HG02943 (cell line): ENCODE data around the gene INO80E.
"Not testable (repeated sequence)": the region's sequence is repeated elsewhere in the genome, so short reads cannot be mapped to it uniquely, and the experiment has no call there.

ENCODE experiments used
- ATAC-seq: cut with Tn5 transposase; IDR thresholded peaks from one replicate; pipeline ENCODE4 v1.9.1; 2021; ENCODE audit warnings: mild to moderate bottlenecking, low read depth, moderate library complexity; ENCODE audit not compliant: unreplicated experiment

INO80E gene, protein sequence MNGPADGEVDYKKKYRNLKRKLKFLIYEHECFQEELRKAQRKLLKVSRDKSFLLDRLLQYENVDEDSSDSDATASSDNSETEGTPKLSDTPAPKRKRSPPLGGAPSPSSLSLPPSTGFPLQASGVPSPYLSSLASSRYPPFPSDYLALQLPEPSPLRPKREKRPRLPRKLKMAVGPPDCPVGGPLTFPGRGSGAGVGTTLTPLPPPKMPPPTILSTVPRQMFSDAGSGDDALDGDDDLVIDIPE

DNA sequence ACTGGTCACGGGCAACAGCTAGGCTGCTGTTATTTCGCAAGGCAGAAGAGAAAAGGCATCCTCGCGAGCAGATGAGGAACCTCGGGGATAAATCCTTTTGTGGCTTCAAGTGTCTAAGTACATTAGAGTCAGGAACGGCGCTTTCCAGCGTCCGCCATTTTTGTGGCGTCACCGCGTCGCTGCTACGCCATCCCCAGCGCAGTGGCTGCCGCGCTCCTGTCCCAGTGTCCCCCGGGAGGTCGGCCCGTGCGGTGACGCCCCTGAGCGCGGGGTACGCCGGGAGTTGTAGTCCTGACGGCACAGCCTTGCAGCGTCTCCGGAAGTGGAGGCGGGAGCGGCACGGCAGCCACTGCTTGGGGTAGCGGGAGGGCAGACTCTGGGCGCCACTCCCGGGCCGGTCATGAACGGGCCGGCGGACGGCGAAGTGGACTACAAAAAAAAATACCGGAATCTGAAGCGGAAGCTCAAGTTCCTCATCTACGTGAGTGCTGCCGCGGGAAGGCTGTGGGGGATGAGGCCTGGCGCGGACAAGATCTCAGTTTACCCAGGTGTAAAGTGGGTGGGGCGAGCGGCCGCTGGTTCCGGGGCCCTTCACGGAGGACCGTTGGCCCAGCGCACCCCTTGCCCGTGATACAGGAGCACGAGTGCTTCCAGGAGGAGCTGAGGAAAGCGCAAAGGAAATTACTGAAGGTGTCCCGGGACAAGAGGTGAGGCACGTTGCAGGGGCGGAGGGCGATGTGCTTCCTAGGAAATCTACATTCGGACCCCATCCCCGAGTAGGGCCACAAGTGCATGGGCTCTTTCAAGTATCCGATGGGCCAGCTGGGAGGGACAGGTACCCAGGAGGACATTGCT is at the start of gene INO80E:
Gene INO80E, plus strand, starts transcription at position 331 of the 855 bp plus-strand sequence. Its CDS starts 70 bp downstream, at position 401.
- ATAC-seq: peak; percentile 71

DNA sequence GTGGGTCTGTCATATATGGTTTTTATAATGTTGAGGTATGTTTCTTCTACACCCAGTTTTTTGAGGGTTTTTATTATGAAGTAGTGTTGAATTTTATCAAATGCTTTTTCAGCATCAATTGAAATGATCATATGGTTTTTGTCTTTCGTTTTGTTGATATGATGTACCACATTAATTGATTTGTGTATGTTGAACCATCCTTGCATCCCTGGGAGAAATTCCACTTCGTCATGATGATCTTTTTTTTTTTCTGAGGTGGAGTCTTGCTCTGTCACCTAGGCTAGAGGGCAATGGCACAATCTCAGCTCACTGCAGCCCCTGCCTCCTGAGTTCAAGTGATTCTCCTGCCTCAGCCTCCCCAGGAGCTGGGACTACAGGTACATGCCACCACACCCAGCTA is 48.1 kb upstream of the INO80E start:
- ATAC-seq: no peak

DNA sequence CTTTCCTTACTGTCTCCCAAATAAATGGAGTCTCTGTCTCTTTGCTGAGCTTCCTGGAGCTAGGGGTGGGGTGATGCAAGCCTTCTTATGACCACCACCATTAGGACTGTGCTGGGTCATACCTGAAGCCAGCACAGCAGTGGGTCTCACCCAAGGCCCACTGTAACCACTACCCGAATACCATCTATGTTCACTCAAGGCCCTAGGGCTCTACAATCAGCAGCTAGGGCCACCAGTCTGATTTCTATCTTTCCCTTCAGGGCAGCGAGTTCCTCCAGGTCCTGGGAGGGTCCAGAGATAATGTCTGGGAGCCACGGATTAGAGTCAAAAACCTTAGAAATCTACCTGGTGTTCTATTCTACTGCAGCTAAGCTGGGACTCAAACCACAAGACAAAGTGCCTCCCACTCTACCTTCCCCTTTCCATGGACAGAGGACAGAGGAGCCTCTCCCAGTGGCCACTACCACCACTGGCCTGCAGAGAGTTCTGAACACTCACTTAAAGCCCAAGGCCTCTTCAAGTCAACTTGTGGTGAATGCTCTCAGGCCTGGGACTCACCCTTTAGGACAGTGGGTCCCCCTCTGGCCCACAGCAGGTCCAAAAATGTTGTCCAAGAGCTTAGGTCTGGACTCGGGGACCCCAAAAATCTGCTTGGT is 45.1 kb upstream of the INO80E start:
- no peak for ATAC-seq

DNA sequence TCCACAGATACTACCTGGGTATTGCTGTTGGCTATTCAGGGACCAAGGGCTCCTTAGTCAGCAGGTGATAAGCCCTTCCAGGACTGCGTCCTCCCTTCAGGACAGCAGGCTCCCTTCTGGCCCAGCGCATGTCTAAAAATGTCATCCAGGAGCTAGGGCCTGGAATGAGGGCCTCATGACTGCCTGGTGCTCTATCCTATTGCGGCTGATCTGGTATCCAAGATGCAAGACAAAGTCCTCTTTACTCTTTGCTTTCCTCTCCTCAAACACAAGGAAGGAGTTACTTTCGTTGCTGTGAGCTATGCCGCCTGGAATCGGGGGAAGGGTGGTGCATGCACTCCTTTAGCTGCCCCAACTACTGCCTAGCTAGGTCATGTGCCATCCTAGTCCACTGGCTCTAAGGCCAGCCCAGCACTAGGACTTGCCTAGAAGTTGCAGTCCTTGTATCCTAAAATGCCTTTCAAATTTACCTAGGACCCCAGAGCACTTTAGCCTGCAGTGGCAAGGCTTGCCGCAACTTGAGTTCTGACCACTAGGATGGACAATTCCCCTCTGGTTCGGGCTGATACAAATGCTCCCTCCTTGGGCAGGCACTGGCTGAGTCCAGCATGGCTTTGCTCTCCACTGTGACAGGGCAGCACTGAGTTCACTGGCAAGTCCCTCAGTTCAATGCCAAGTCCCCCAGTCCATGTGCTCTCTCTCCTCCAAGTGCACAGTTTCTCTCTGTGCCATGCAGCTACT is 44.2 kb upstream of the INO80E start:
- ATAC-seq: no peak

DNA sequence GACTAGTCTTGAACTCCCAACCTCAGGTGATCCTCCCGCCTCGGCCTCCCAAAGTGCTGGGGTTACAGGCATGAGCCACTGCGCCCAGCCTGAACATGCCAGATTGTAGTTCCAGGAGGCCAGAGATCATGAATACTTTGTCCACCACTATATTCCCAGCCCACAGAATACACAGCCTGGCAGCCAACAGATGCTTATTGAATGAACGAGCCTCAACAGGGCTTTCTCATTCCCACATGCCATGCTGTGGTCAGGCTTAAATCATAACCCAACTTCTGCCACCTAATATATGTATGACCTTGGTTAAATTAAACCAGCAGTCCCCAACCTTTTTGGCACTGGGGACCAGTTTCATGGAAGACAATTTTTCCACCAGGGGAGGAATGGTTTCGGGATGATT is 37.3 kb upstream of the INO80E start:
- ATAC-seq: no peak

DNA sequence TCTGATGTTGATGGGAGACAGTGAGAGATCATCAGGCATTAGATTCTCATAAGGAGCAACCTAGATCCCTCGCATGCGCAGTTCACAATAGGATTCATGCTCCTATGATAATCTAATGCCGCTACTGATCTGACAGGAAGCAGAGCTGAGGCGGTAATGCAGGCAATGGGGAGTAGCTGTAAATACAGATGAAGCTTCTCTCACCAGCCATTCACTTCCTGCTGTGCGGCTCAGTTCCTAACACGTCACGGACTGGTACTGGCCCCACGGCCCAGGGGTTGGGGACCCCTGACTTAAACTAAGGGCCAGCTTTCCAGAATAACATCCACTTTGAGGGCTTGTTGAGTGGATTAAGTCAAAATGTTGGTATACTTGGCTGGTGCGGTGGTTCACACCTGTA is 36.7 kb upstream of the INO80E start:
- ATAC-seq: no peak

DNA sequence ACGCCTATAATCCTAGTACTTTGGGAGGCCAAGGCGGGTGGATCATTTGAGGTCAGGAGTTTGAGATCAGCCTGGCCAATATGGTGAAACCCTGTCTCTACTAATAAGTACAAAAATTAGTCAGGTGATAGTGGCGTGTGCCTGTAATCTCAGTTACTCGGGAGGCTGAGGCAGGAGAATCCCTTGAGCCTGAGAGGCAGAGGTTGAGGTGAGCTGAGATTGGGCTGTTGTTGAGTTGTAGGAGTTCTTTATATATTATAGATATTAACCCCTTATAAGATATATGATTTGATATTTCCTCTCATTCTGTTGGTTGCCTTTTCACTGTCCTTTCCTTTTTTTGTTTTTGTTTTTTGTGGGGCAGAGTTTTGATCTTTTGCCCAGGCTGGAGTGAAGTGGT is 36.2 kb upstream of the INO80E start:
- not testable (repeated sequence) for ATAC-seq

DNA sequence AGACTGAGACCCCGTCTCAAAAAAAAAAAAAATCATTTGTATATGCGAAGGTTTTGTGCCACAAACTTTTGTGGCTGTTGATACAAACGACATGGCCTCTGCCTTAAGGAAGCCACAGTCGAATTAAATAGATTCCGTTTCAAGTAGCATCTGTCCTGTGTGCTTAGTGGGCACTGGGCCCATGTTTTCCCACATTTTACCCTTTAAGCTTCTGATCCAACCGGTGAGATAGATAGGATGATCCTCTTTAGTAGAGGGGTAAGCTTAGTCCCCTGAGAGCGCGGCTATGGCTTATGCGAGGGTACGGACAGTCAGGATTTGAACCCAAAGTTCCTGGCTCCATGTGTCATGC is 34.9 kb upstream of the INO80E start:
- no peak for ATAC-seq

DNA sequence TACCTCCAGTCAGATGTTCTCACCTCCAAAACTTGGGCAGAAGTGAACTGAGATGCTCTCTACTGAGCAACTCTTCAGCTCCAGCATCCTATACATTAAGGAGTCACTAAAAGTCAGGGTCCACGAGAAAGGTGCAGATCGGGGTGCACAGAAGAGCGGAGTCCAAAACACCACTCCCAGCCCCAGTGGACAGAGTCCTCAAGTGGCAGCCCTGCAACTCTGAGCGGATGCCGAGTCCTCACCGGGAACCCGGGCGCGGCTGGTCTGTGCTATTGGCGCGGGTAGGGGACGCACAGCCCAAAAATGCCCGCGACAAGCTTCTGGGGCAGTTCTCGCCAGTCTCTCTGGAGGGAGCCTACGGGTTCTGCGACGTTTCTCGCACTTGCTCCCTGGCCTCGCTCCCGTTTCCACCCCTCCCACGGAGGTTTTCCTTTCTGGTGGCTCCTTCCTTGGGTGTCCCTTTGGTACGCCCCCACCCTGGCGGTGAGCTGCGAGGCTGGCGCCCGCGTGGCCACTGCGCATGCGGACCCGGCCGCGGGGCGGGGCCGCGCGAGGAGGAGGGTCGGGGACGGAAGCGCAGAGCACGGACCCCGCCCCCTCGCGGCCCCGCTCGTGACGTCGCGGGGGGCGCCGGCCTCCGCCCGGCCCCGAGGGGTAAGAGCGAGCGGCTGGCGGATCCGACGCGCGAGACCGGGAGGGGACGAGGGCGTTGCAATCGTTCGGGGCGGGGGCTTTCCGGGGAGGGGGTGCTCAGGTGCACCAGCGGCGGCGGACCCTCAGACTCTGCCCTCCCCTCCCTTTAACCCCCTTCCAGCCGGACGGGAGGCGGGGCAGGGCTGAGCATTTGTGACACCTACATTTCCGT is 34.3 kb upstream of the INO80E start, which contains the start of gene TMEM219:
Gene TMEM219, plus strand, starts transcription at position 601 of the 865 bp plus-strand sequence. CDS start 1,065 bp downstream, outside the sequence.
- peak; percentile 72 for ATAC-seq

DNA sequence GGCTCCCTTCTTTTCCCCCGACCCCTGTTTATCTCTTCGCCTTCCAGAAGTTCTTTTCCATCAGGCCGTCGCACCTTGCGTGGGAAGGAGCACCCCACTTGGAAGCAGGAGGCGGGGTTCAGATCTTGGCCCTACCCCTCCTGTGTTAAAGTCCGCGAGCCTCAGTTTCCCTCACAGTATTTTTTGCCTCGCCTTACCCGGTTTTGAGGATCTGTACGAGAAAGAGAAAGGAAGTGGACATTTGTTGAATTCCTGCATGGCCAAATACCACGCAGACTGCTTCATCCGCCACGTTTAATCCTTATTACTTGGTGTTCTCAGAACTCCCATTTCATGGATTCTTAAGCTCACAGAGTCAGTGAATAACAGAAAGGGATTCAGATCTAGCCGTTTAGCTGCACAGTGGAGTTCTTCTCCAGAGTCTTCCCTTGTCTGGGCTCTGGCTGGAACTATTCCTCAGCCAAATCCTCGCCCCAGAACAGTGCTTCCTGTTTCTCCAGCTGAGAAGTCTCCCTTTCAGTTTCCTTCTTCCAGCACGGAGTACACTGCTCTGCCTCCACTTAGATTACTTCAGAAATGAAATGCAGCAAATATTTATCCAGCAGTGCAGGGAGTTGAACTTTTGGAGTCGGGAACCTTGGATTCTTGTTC is 33.6 kb upstream of the INO80E start:
- no peak for ATAC-seq

DNA sequence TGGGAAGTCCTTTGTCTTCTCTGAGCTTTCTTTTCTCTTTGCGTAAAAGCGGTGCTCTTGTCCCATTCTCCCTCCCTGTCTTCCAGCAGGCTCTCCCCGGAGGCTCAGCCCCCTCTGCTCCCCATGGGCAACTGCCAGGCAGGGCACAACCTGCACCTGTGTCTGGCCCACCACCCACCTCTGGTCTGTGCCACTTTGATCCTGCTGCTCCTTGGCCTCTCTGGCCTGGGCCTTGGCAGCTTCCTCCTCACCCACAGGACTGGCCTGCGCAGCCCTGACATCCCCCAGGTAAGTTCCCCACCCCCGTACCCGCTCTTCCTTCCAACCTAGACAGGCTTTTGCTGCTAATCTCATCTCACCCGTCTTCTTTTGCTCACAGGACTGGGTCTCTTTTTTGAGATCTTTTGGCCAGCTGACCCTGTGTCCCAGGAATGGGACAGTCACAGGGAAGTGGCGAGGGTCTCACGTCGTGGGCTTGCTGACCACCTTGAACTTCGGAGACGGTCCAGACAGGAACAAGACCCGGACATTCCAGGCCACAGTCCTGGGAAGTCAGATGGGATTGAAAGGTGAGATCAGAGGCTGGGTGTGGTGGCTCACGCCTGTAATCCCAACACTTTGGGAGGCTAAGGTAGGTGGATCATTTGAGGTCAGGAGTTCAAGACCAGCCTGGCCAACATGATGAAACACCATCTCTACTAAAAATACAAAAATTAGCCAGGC is 32.9 kb upstream of the INO80E start:
- ATAC-seq: no peak

DNA sequence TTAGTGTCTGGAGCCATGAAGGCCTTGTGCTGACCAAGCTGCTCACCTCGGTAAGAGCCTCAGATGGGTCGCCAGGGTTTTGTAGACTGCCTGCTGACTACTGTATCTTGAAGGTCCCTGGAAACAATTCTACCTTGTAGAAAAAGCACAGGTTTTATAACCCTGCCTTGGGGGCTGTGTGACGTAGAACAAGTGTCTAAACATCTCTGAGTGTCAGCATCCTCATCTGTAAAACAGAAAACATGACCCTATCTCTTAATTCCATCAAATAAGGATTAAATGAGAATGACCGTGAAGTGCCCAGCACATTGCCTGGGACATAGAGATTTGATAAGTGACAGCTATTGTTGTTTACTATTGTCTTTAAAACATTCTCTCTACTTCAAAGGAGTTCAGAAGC is 27.8 kb upstream of the INO80E start:
- no peak for ATAC-seq

DNA sequence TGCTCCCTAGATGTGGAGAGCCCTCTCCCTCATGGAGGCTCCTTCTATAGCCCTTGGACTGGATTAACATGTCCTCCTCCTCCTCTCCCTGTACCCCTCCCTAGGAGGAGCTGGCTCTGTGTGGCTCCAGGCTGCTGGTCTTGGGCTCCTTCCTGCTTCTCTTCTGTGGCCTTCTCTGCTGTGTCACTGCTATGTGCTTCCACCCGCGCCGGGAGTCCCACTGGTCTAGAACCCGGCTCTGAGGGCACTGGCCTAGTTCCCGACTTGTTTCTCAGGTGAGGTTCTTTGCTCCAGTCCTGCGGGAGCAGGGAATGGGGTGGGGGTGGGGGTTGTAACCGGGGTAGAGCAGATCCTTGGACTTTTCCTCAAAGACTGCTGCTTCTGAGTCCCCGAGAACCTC is 24.7 kb upstream of the INO80E start:
- ATAC-seq: no peak

DNA sequence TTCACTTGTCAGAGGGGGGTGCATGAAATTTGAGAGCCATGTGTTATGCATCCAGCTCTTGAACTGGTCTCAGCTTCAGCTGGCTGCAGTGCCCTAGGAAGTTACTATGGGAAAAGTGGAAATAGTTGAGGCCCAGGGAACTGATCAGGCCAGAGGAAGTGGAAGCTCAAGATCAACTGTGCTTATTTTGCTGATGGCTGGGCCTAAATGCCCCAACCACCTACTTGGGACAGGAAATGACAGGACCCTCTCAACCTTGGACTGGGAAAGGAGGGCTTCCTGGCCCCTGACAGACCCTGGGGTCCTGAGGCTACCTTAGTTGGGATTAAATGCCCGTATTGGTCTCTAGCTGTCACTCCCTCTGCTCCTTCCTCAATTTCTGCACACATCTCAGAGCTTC is 23.5 kb upstream of the INO80E start:
- no peak for ATAC-seq

DNA sequence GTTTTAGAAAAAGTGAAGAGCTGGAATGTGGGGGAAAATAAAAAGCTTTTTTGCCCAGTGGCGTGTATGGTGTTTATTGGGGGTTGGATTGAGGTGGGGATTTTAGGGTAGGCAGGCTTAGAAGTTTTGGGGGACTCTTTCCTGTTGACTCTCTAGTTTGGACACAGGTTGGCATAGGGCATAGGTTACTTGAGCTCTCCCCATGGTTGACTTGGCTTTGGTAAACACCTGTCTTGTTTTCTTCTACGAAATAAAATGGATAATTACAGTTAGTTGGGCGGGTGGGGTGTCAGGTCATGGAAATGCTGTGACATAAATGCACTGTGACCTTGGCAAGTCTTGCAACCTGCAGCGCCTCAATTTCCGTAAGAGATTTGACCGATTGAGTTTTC is 23.1 kb upstream of the INO80E start:
- ATAC-seq: no peak

DNA sequence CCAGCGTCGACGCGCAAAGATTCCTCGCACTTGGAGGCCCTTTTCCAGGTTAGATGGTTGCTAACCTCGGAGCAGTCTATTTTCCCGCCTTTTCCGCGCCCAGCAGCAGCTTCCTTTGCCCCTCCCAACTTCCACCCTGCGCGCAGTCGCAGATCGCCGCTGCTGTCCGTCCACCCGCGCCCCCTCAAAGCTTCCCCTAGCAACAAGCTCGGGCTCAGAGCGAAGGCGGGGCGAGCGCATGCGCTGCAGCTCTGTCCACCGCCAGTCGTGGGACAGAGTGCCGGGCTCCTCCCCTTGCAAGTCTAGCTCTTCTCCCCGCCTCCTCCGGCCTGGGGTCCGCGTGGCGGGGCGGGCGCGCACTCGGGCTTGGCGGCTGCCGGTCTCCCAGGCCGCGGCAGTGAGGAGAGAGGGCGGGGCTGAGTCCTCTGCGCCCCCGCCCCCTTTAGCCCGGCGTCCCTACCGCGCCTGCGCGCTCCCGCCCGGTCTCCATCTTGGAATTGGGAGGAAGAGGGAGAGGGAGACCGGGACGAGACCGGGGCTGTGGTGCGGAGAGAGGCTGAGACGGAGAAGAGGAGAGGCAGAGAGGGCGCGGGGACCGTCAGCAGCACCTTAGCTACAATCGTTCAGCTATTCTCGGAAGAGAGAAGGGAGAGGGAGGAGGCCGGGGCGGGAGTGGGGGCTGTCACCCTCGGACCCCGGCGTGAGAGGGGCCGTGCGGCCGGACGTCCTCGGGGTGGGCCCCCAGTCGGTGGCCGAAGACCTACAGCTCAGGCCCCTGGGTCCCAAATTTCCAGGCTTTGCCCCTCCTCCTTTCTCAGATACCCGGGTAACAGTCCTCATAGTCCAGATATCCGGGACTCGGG is 22.4 kb upstream of the INO80E start, which contains the start of gene TAOK2:
Gene TAOK2, plus strand, starts transcription at position 485 of the 863 bp plus-strand sequence. CDS start 3,905 bp downstream, outside the sequence.
- peak; percentile 92 for ATAC-seq

DNA sequence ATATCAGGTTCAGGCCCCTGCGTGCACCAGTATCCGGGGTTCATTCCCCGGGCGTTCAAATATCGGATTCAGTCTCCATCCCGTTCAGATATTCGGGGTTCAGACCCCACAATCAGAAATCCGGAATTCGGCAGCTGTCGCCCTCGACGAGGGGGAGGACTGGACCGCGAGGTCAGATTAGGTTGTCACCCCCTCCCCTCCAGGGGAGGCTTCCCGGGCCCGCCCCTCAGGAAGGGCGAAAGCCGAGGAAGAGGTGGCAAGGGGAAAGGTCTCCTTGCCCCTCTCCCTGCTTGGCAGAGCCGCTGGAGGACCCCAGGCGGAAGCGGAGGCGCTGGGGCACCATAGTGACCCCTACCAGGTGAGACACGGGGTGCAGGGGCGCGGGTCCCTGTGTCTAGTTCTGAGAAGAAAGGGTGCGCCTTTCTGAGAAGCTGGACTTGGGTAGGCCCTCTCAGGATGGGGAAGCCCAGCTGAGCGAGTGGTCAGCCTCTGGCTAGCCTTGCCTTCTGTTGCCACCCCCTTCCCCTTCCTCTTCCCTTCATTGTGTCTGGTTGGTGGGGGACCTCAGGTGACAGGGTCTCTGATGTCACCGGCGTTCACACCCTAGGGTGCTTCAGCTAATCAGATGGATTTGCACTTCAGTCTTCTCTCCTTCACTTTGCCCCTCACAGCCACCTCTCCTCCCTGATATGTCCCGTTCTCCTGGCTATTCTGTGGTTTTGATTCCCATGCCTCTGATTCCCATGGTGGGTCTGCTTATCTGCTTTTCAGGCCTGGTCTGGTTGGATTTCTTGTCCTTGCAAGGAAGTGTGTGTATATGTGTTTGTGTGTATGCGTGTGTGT is 21.5 kb upstream of the INO80E start:
- no peak for ATAC-seq
